GM12874 (cell line): Measurements from ENCODE around the gene LAMTOR4.

Experiments
- TF ChIP-seq, protein P1 (sequence below): IDR thresholded peaks from 2 replicates; pipeline ENCODE4 v1.5.1; 2011; ENCODE audit warnings: low read depth, mild to moderate bottlenecking, control low read depth, low read length, moderate library complexity; ENCODE audit not compliant: insufficient read depth

The LAMTOR4 gene

DNA sequence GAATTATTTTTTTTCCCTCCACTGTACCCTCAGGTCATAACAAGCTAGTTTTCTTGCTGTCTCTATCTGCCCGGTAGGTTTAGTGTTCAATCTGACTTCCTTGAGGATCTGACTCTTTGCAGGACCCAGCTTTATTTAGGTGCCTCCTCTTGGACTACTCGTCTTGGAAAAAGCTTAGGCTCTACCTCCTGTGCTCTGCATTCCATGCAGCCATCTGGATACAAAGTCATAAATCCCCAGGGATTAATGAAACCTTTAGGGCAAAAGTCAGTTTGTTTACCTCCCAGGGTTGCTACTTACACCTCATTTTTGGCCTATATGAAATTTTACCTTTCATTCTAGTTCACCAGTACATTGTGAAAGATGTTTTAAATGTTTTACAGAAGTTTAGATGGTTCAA is 37.0 kb downstream of the LAMTOR4 start:
- TF ChIP-seq, protein P1, sequence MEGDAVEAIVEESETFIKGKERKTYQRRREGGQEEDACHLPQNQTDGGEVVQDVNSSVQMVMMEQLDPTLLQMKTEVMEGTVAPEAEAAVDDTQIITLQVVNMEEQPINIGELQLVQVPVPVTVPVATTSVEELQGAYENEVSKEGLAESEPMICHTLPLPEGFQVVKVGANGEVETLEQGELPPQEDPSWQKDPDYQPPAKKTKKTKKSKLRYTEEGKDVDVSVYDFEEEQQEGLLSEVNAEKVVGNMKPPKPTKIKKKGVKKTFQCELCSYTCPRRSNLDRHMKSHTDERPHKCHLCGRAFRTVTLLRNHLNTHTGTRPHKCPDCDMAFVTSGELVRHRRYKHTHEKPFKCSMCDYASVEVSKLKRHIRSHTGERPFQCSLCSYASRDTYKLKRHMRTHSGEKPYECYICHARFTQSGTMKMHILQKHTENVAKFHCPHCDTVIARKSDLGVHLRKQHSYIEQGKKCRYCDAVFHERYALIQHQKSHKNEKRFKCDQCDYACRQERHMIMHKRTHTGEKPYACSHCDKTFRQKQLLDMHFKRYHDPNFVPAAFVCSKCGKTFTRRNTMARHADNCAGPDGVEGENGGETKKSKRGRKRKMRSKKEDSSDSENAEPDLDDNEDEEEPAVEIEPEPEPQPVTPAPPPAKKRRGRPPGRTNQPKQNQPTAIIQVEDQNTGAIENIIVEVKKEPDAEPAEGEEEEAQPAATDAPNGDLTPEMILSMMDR, result no peak

GRCh38 chr7:100189061-100189460 is 40.3 kb downstream of the LAMTOR4 start:
- TF ChIP-seq, protein P1, result no peak

DNA sequence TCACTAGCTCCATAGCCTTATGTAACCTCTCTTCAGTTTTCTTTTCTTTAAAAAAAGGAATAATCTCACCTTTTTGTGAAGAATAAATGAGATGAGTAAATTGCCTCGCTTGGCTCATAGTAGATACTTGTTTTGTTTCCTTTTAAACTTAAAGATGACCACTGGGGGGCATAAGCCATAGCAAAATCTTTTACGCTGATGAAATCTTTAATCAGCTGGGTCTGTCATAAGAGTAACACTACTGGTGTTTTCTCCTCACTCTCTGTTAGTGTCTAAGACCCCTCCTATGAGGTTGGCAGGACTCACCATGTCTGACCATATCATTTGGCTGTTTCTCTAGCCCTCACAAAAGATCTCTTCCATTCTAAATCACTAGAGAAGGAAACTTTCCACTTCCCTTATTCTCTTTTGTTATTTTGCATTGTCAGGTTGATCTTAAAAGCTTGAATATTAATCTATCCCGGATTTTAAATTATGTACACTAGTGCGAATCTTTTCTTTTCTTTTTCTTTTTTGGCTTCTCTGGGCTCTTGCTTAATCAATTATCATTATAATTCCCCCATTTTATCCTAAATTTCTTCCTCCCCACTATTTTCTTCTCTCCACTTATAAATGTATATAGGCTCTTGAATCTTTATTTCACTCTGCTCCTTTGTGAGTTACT is 41.5 kb downstream of the LAMTOR4 start:
- TF ChIP-seq, protein P1, result peak; percentile 35; the same call in 1 of the 2 replicates

- TF ChIP-seq, protein P1, result no peak
Observed at GRCh38 chr7:100191775-100192174, 43.1 kb downstream of the LAMTOR4 start.

- TF ChIP-seq, protein P1, result no peak
Observed at GRCh38 chr7:100192969-100193368, 44.3 kb downstream of the LAMTOR4 start.

DNA sequence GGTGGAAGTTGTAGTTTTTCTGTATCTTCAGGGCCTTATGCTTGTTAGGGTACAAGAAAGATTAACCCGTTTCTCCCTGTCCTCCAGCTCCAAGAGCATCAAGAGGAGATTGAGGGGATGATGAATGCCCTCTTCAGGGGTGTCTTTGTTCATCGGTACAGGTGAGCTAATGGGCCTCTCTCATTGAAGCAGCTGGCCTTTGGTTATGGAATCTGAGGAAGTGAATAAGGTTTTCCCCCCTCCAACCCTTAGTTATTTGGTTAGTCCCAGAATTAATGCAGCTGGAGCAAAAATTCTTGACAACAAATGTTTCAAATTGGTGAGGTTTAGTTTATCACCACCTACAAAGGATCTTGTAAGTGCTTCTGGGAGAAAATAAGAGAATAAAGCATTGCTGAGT is 46.5 kb downstream of the LAMTOR4 start:
- TF ChIP-seq, protein P1, result no peak

DNA sequence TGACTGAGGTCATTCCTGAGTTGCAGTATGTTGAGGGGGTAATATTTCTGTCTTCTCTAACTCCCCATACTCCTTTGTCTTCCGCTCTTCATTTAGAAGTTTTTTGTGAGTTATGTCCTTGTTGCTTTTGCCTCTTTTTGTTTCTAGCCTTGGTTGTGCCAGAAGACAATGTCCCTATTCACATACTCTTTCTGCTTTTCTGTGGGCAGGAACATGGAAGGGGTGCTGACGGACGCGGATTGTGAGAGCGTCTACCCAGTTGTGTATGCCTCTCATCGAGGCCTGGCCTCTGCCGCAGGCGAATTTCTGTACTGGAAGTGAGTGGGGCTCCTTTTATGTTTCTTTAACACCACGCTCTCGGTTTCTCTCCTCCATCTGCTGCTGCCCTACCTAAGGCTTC is 49.5 kb downstream of the LAMTOR4 start:
- TF ChIP-seq, protein P1, result no peak
